C4-2B (cell line): ENCODE results near the gene ADAP2.

Experiments used
- ZFX ChIP-seq: fragments of 450-650 bp; IDR thresholded peaks from 2 replicates; pipeline ENCODE4 v1.6.1; 2017
- TF ChIP-seq, protein P1 (sequence below): fragments of 450-650 bp; conservative IDR thresholded peaks from 2 replicates; pipeline ENCODE4 v1.5.1; 2017; ENCODE audit warnings: mild to moderate bottlenecking

DNA sequence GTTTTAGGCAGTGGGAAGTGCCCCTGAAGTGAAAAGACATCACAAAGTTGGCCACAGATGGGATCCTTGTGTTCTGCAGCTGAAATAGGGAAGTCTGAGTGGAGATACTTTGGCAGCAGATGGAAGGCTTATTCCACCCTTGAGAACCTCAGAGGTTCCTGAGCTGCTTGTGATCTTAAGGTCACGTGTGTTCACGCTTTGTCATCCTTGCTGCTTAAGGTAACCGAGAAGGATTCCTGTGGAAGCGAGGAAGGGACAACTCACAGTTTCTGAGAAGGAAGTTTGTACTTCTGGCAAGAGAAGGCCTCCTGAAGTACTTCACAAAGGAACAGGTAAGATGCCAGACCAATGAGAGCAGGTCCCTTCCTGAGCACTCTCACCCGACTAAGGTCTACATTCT lies 12.2 kb downstream of the ADAP2 start:
- TF ChIP-seq, protein P1, sequence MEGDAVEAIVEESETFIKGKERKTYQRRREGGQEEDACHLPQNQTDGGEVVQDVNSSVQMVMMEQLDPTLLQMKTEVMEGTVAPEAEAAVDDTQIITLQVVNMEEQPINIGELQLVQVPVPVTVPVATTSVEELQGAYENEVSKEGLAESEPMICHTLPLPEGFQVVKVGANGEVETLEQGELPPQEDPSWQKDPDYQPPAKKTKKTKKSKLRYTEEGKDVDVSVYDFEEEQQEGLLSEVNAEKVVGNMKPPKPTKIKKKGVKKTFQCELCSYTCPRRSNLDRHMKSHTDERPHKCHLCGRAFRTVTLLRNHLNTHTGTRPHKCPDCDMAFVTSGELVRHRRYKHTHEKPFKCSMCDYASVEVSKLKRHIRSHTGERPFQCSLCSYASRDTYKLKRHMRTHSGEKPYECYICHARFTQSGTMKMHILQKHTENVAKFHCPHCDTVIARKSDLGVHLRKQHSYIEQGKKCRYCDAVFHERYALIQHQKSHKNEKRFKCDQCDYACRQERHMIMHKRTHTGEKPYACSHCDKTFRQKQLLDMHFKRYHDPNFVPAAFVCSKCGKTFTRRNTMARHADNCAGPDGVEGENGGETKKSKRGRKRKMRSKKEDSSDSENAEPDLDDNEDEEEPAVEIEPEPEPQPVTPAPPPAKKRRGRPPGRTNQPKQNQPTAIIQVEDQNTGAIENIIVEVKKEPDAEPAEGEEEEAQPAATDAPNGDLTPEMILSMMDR, result no peak
- TF ChIP-seq ZFX, result no peak
